Thyroid gland (tissue), 4 donors: Measurements from ENCODE around the gene NAALADL2. TPM values are rescaled to one million over a fixed set of nuclear protein-coding genes. Genes with fewer than 3 reads are reported as not detected.

Experiments used
- DNase-seq, 2 donors: peaks; one replicate each; pipeline ENCODE4 v3.0.0-alpha.2; 2019
- H3K27ac ChIP-seq, 3 donors: fragments of 200-600 bp; sonication (generic); 1 replicate in 2 of 3; 2 replicates in 1 of 3; pipeline ENCODE4 v1.5.1; 2016 to 2019; ENCODE audit warnings: mild to moderate bottlenecking in 1 of 3, moderate library complexity in 1 of 3
- H3K27me3 ChIP-seq: fragments of 200-600 bp; sonication (generic); one replicate; pipeline ENCODE4 v1.5.1; 2019
- H3K36me3 ChIP-seq, 2 donors: fragments of 200-600 bp; sonication (generic); one replicate each; pipeline ENCODE4 v1.5.1; 2016 to 2019
- H3K4me1 ChIP-seq, 2 donors: fragments of 200-600 bp; sonication (generic); one replicate each; pipeline ENCODE4 v1.5.1; 2017 to 2019
- H3K4me3 ChIP-seq, 3 donors: fragments of 200-600 bp; sonication (generic); replicated peaks in 1 of 3; 1 replicate in 2 of 3; 2 replicates in 1 of 3; pipeline ENCODE4 v1.5.1; 2016; ENCODE audit warnings: mild to moderate bottlenecking in 1 of 3
- H3K9me3 ChIP-seq: fragments of 200-600 bp; sonication (generic); one replicate; pipeline ENCODE4 v1.5.1; 2017
- POLR2A ChIP-seq, 2 donors: fragments of 450-650 bp; IDR thresholded peaks; one replicate each; pipeline ENCODE4 v1.6.1; 2017; ENCODE audit warnings: antibody characterized with exemption in 2 of 2, mild to moderate bottlenecking in 2 of 2, moderate library complexity in 1 of 2
- WGBS, 2 donors: methylation state at CpG; one replicate each; pipeline ENCODE4 v1.1.5; 2017; 5-methylcytosine and 5-hydroxymethylcytosine counted together
- intact Hi-C: fragments of 100-400 bp; cut with DNase I; formaldehyde crosslinking; loops from one replicate; pipeline ENCODE4 v1.15.1; 2023
- total RNA-seq, 4 donors: library from RNA; depleted of rRNA; stranded (reverse); fragments of >200 nt; gene quantifications; one replicate each; pipeline ENCODE4 v1.2.3, GENCODE V29; 2016
- TF ChIP-seq, protein P1 (sequence below), 6 experiments: fragments of 200-600 bp in 3 of 6; fragments of 450-650 bp in 3 of 6; sonication (generic) in 3 of 6; IDR thresholded peaks; one replicate each; pipeline ENCODE4 v1.5.1; 2016 to 2019; ENCODE audit warnings: antibody characterized with exemption in 6 of 6, mild to moderate bottlenecking in 2 of 6, inconsistent platforms in 1 of 6, moderate library complexity in 1 of 6

The NAALADL2 gene
- 10 to 100 TPM in 1 of 4 donors, 1 to 10 TPM in 3; 7.6 to 14.7 (median 9.0) TPM for total RNA-seq

DNA sequence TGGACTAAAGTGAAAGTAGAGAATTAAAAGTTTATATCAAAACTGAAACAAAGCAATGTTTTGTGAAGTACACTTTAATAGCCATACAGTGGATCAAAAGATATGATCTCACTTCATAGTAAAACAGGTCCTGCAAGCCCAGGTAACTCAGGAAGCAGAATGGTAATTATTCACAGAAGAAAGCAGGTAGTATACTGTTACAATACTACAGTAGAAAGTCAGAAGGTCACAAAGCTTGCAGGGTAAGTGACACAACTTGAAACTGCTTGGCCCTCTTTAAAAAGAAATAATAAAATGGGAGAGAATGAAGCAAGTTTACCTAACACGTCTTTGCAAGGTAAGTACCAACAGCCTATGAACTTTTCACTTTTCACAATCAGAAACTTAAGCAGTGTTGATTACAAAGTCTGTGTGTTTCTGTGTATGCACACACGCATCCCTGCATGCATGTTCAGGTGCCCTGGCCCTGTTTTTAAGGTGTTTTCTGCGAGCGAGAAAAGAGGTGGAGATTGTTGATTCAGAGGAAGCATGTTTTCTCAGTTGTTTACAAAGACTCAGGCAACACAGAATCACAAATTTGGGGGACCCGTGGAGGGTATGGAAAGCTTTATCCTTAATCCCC, at the start of gene NAALADL2:
Gene NAALADL2, plus strand, starts transcription at position 221 of the 622 bp plus-strand sequence.
- H3K27me3 ChIP-seq, result no peaks in the 10 kb centered on the region
- no peak within 1 kb of the TSS for H3K4me3 ChIP-seq
- H3K9me3 ChIP-seq, result no peaks in the 10 kb centered on the region
- H3K27ac ChIP-seq, result no peak within 1 kb of the TSS
- TF ChIP-seq, protein P1, sequence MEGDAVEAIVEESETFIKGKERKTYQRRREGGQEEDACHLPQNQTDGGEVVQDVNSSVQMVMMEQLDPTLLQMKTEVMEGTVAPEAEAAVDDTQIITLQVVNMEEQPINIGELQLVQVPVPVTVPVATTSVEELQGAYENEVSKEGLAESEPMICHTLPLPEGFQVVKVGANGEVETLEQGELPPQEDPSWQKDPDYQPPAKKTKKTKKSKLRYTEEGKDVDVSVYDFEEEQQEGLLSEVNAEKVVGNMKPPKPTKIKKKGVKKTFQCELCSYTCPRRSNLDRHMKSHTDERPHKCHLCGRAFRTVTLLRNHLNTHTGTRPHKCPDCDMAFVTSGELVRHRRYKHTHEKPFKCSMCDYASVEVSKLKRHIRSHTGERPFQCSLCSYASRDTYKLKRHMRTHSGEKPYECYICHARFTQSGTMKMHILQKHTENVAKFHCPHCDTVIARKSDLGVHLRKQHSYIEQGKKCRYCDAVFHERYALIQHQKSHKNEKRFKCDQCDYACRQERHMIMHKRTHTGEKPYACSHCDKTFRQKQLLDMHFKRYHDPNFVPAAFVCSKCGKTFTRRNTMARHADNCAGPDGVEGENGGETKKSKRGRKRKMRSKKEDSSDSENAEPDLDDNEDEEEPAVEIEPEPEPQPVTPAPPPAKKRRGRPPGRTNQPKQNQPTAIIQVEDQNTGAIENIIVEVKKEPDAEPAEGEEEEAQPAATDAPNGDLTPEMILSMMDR (IDR thresholded peaks at IDR 0.05), result no peak
- TF ChIP-seq POLR2A (IDR thresholded peaks at IDR 0.05), result no peak
- intact Hi-C loops, result no loop called here
- DNase-seq, result no peak
- no peaks in the 10 kb centered on the region for H3K36me3 ChIP-seq
- 39 to 45% methylated on average over 5 of the region's 5 CpGs for WGBS, 2 donors
- peaks cover 0 to 7% of the 10 kb centered on the region in 2 donors for H3K4me1 ChIP-seq

DNA sequence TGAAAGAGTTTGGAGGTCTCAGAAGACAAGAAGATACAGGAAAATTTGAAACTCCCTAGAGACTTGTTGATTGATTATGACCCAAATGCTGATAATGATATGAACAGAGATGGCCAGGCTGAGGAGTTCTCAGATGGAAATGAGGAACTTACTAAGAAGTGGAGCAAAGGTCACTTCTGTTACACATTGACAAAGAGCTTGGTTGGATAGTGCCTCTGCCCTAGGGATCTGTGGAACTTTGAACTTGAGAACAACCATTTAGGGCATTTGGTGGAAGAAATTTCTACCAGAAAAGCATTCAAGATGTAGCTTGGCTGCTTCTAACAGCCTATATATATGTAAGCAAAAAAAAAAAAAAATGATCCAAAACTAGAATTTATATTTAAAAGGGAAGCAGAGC, 48.9 kb upstream of the NAALADL2 start:
- Histone ChIP-seq H3K4me1 (no peaks in the 10 kb centered on the region), H3K9me3 (no peaks in the 10 kb centered on the region), H3K27ac (no peak overlapping the region), H3K4me3 (no peak overlapping the region), H3K36me3 (no peaks in the 10 kb centered on the region), H3K27me3 (no peaks in the 10 kb centered on the region)
- TF ChIP-seq, protein P1 (IDR thresholded peaks at IDR 0.05), result no peak
- TF ChIP-seq POLR2A (IDR thresholded peaks at IDR 0.05), result no peak
- intact Hi-C loops, result no loop called here
- no peak for DNase-seq

DNA sequence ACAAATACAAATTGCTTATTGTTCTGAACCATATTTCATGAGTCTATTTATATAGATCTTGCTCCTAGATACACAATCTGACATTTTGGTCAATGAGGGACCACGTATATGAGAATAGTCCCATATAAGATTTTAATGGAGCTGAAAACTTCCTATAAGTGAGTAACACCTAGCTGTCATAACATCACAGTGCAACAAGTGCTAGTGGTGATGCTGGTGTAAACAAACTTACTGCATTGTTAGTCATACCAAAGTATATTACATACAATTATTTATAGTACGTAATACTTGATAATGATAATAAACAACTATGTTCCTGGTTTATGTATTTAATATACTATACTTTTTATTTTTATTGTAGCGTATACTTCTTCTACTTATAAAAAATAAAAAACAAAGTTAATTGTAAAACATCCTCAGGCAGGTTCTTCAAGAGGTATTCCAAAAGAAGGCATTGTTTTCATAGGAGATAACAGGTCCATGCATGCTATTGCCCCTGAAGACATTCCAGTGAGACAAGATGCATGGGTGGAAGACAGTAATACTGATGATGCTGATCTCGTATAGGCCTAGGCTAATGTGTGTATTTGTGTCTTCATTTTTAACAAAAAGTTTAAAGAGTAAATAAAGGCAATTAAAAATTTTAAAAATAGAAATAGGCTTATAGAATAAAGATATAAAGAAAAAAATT, 46.8 kb upstream of the NAALADL2 start:
- no peaks in the 10 kb centered on the region for H3K27me3 ChIP-seq
- WGBS, 2 donors, result 92 to 95% methylated on average over 4 of the region's 4 CpGs
- TF ChIP-seq, protein P1 (IDR thresholded peaks at IDR 0.05), result no peak
- no peak for TF ChIP-seq POLR2A (IDR thresholded peaks at IDR 0.05)
- H3K27ac ChIP-seq, result no peak overlapping the region
- H3K4me3 ChIP-seq, result no peak overlapping the region
- H3K9me3 ChIP-seq, result no peaks in the 10 kb centered on the region
- no peaks in the 10 kb centered on the region for H3K4me1 ChIP-seq
- intact Hi-C loops, result no loop called here
- no peaks in the 10 kb centered on the region for H3K36me3 ChIP-seq
- DNase-seq, result no peak

DNA sequence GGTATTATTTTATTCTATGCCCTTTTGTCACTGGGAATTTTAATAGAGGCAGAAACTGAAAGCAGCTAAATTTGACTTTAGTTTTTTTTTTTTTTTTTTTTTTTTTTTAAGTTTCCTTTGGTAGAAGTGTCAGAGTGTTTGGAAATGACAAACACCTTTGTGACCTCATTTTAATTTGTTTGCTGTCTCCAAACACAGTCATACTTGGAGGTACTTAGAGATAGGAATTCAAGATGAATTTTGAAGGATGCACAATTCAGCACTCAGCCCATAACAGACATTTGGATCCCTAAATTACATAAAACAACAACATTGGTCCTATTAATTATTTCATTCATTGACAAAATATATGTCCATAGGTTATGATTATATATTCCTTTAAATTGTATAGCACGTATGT, 43.4 kb upstream of the NAALADL2 start:
- TF ChIP-seq, protein P1 (IDR thresholded peaks at IDR 0.05), result no peak
- no peak for TF ChIP-seq POLR2A (IDR thresholded peaks at IDR 0.05)
- WGBS, 2 donors, result 43 to 46% methylated on average over 1 of the region's 1 CpG
- H3K9me3 ChIP-seq, result no peaks in the 10 kb centered on the region
- no peak overlapping the region for H3K4me3 ChIP-seq
- H3K4me1 ChIP-seq, result no peaks in the 10 kb centered on the region
- H3K27ac ChIP-seq, result no peak overlapping the region
- intact Hi-C loops, result no loop called here
- no peaks in the 10 kb centered on the region for H3K36me3 ChIP-seq
- no peaks in the 10 kb centered on the region for H3K27me3 ChIP-seq
- DNase-seq, result no peak

DNA sequence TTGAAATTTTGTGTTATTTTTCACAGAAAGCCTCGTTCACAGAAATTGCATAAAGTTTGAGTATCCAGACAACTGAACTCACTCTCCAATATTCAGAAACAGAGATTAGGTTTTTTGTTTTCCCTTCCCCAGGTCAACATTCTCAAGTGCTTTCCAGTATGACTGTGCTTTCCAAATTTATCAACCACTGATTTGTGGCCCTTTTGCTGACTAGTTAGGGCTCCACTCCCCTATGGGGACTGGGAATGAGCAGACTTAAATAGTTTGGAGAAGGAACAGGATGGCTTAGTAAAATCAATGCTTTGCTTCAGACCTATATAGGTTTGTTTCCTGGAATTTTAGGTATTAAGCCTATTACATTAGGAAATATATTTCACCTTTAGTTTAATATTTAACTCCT, 38.2 kb upstream of the NAALADL2 start:
- Histone ChIP-seq H3K9me3 (no peaks in the 10 kb centered on the region), H3K4me3 (no peak overlapping the region), H3K36me3 (no peaks in the 10 kb centered on the region), H3K27ac (no peak overlapping the region), H3K4me1 (no peaks in the 10 kb centered on the region), H3K27me3 (no peaks in the 10 kb centered on the region)
- TF ChIP-seq, protein P1 (IDR thresholded peaks at IDR 0.05), result no peak
- TF ChIP-seq POLR2A (IDR thresholded peaks at IDR 0.05), result no peak
- DNase-seq, result no peak
- 91 to 97% methylated on average over 1 of the region's 1 CpG for WGBS, 2 donors
- intact Hi-C loops, result no loop called here
